HEK293 (cell line): ENCODE results near the gene SLC2A4RG.

Source experiments
- CTCF ChIA-PET: fragments of 350-600 bp; formaldehyde crosslinking; extraction: SDS; loops from one replicate; lab custom pipeline; 2021; ENCODE audit warnings: antibody characterized with exemption; lab: Yijun Ruan, JAX
- POLR2A ChIA-PET: fragments of 300-600 bp; formaldehyde crosslinking; extraction: SDS; loops from one replicate; lab custom pipeline; 2020; ENCODE audit warnings: antibody characterized with exemption, inconsistent platforms; lab: Yijun Ruan, JAX
- H3K27ac ChIP-seq: fragments of 200-500 bp; sonication (Bioruptor generic); 2 replicates; pipeline ENCODE4 v1.5.1; 2014; ENCODE audit warnings: low read depth, low read length, control low read depth, inconsistent platforms; ENCODE audit errors: extremely low read depth
- H3K36me3 ChIP-seq, 2 experiments: fragments of 200-500 bp in 1 of 2; sonication (Bioruptor generic) in 1 of 2; 1 replicate in 1 of 2; 2 replicates in 1 of 2; pipeline ENCODE4 v1.5.1; 2014 to 2017; ENCODE audit warnings: inconsistent platforms in 2 of 2, low read length in 2 of 2; ENCODE audit not compliant: control insufficient read depth in 2 of 2, insufficient read depth in 1 of 2
- H3K4me1 ChIP-seq: fragments of 200-500 bp; sonication (Bioruptor generic); 2 replicates; pipeline ENCODE4 v1.5.1; 2014; ENCODE audit warnings: mild to moderate bottlenecking, low read length, inconsistent platforms; ENCODE audit not compliant: control insufficient read depth, insufficient read depth
- H3K4me3 ChIP-seq: 2 replicates; pipeline ENCODE4 v1.5.1; 2011; ENCODE audit warnings: low read depth, mild to moderate bottlenecking, control low read depth, low read length, moderate library complexity
- H3K9me3 ChIP-seq: fragments of 200-500 bp; sonication (Bioruptor generic); 2 replicates; pipeline ENCODE4 v1.5.1; 2014; ENCODE audit warnings: low read depth, low read length, inconsistent platforms; ENCODE audit not compliant: control insufficient read depth, insufficient read depth
- GLIS1 ChIP-seq: fragments of 450-650 bp; formaldehyde crosslinking; IDR thresholded peaks from 2 replicates; pipeline ENCODE4 v1.5.1; 2016; ENCODE audit warnings: missing biosample characterization, missing genetic modification characterization
- GLIS2 ChIP-seq: fragments of 450-650 bp; formaldehyde crosslinking; IDR thresholded peaks from 2 replicates; pipeline ENCODE4 v1.5.1; 2016; ENCODE audit warnings: missing biosample characterization, missing genetic modification characterization
- HOXC10 ChIP-seq: sonication (generic); formaldehyde crosslinking; IDR thresholded peaks from 2 replicates; pipeline ENCODE4 v1.8.1; 2023; ENCODE audit warnings: mild to moderate bottlenecking, missing genetic modification reagents
- KLF1 ChIP-seq: fragments of 450-650 bp; formaldehyde crosslinking; IDR thresholded peaks from 2 replicates; pipeline ENCODE4 v1.5.1; 2016; ENCODE audit warnings: missing biosample characterization, missing genetic modification characterization
- KLF10 ChIP-seq: fragments of 450-650 bp; IDR thresholded peaks from 2 replicates; pipeline ENCODE4 v1.5.1; 2018; ENCODE audit warnings: missing biosample characterization, mild to moderate bottlenecking, missing genetic modification characterization
- PRDM4 ChIP-seq: fragments of 450-650 bp; formaldehyde crosslinking; IDR thresholded peaks from 2 replicates; pipeline ENCODE4 v1.5.1; 2017; ENCODE audit warnings: missing biosample characterization, missing genetic modification characterization
- YY1 ChIP-seq: fragments of 450-650 bp; formaldehyde crosslinking; IDR thresholded peaks from 2 replicates; pipeline ENCODE4 v1.5.1; 2018; ENCODE audit warnings: missing biosample characterization, missing genetic modification characterization
- ZBTB26 ChIP-seq: fragments of 450-650 bp; formaldehyde crosslinking; optimal IDR thresholded peaks from 2 replicates; pipeline ENCODE3; 2016; ENCODE audit warnings: missing biosample characterization, mild to moderate bottlenecking, missing genetic modification characterization
- ZBTB44 ChIP-seq: fragments of 450-650 bp; IDR thresholded peaks from 2 replicates; pipeline ENCODE4 v1.5.1; 2018; ENCODE audit warnings: missing biosample characterization, mild to moderate bottlenecking, missing genetic modification characterization
- ZBTB6 ChIP-seq: fragments of 450-650 bp; formaldehyde crosslinking; IDR thresholded peaks from 2 replicates; pipeline ENCODE4 v1.5.1; 2017; ENCODE audit warnings: missing biosample characterization, missing genetic modification characterization
- ZNF121 ChIP-seq: fragments of 450-650 bp; formaldehyde crosslinking; IDR thresholded peaks from 2 replicates; pipeline ENCODE4 v1.5.1; 2016; ENCODE audit warnings: missing biosample characterization, missing genetic modification characterization
- ZNF132 ChIP-seq: fragments of 450-650 bp; formaldehyde crosslinking; IDR thresholded peaks from 2 replicates; pipeline ENCODE4 v1.5.1; 2017; ENCODE audit warnings: missing biosample characterization, missing genetic modification characterization, borderline replicate concordance
- ZNF341 ChIP-seq: fragments of 450-650 bp; formaldehyde crosslinking; IDR thresholded peaks from 2 replicates; pipeline ENCODE4; 2016; ENCODE audit warnings: low read depth, missing biosample characterization, missing genetic modification characterization
- ZNF366 ChIP-seq: fragments of 450-650 bp; formaldehyde crosslinking; conservative IDR thresholded peaks from 2 replicates; pipeline ENCODE4 v1.5.1; 2016; ENCODE audit warnings: missing biosample characterization, missing genetic modification characterization
- ZNF37A ChIP-seq: fragments of 450-650 bp; IDR thresholded peaks from 2 replicates; pipeline ENCODE4 v1.5.1; 2018; ENCODE audit warnings: missing biosample characterization, missing genetic modification characterization
- ZNF473 ChIP-seq: fragments of 450-650 bp; formaldehyde crosslinking; IDR thresholded peaks from 2 replicates; pipeline ENCODE4 v1.5.1; 2017; ENCODE audit warnings: missing biosample characterization, missing genetic modification characterization
- ZNF48 ChIP-seq: fragments of 450-650 bp; formaldehyde crosslinking; IDR thresholded peaks from 2 replicates; pipeline ENCODE4 v1.5.1; 2016; ENCODE audit warnings: missing biosample characterization, missing genetic modification characterization
- ZNF510 ChIP-seq: fragments of 450-650 bp; formaldehyde crosslinking; IDR thresholded peaks from 2 replicates; pipeline ENCODE4 v1.5.1; 2018; ENCODE audit warnings: mild to moderate bottlenecking, missing genetic modification characterization, missing biosample characterization; ENCODE audit not compliant: insufficient replicate concordance
- ZNF596 ChIP-seq: fragments of 450-650 bp; IDR thresholded peaks from 2 replicates; pipeline ENCODE4 v1.5.0; 2018; ENCODE audit warnings: missing biosample characterization, mild to moderate bottlenecking, missing genetic modification characterization, moderate library complexity
- ZNF623 ChIP-seq: fragments of 450-650 bp; formaldehyde crosslinking; IDR thresholded peaks from 2 replicates; pipeline ENCODE4 v1.5.1; 2016; ENCODE audit warnings: missing biosample characterization, missing genetic modification characterization
- ZNF670 ChIP-seq: fragments of 450-650 bp; formaldehyde crosslinking; IDR thresholded peaks from 2 replicates; pipeline ENCODE4 v1.5.1; 2016; ENCODE audit warnings: missing biosample characterization, missing genetic modification characterization, low read depth
- ZNF747 ChIP-seq: fragments of 450-650 bp; formaldehyde crosslinking; IDR thresholded peaks from 2 replicates; pipeline ENCODE4 v1.5.1; 2016; ENCODE audit warnings: missing biosample characterization, missing genetic modification characterization
- ZNF837 ChIP-seq: fragments of 450-650 bp; formaldehyde crosslinking; IDR thresholded peaks from 2 replicates; pipeline ENCODE4 v1.5.1; 2016; ENCODE audit warnings: missing biosample characterization, missing genetic modification characterization
- ZSCAN18 ChIP-seq: fragments of 450-650 bp; formaldehyde crosslinking; IDR thresholded peaks from 2 replicates; pipeline ENCODE4 v1.5.1; 2016; ENCODE audit warnings: missing biosample characterization, missing genetic modification characterization

Gene SLC2A4RG

GRCh38 chr20:63751471-63752271 is 12.1 kb downstream of the SLC2A4RG start:
- ChIA-PET POLR2A (interaction anchor here (0.6 to 0.7 kb wide), 3 partner anchors 22 to 79 kb away, joined by 3 read pairs; no protein-coding TSS in a partner anchor), CTCF (no interaction called here)
- no peaks in the 10 kb centered on the region for H3K9me3 ChIP-seq
- H3K36me3 ChIP-seq, result no peaks in the 10 kb centered on the region
- H3K27ac ChIP-seq, result no peak overlapping the region
- H3K4me3 ChIP-seq, result no peak overlapping the region
- no peaks in the 10 kb centered on the region for H3K4me1 ChIP-seq
- TF ChIP-seq ZBTB26 (tag by site-specific recombination) (no peak), ZNF121 (no peak), ZNF596 (tag by site-specific recombination) (no peak), PRDM4 (no peak), ZBTB44 (tag by site-specific recombination) (no peak), KLF10 (tag by site-specific recombination) (no peak), KLF1 (tag by site-specific recombination) (peak; percentile 57; the same call in 1 of the 2 replicates), ZNF37A (tag by site-specific recombination) (no peak), GLIS2 (peak; percentile 50; the same call in 1 of the 2 replicates), ZNF132 (tag by site-specific recombination) (no peak), YY1 (no peak), ZBTB6 (tag by site-specific recombination) (0 out of 2 replicates have a peak, but pooled peaks have one; percentile 33), ZSCAN18 (no peak), ZNF747 (tag by site-specific recombination) (no peak), ZNF366 (tag by site-specific recombination) (no peak), ZNF48 (tag by site-specific recombination) (no peak), ZNF341 (no peak), ZNF510 (tag by site-specific recombination) (no peak), ZNF670 (tag by site-specific recombination) (no peak), GLIS1 (tag by site-specific recombination) (no peak), ZNF837 (tag by site-specific recombination) (no peak), ZNF623 (no peak), HOXC10 (CRISPR knock-in tag) (no peak), ZNF473 (no peak)
